Embryonic facial prominence (tissue), 1 donor: Measurements from ENCODE around the gene PARD6G.
A peak's percentile ranks its signal among the peaks of the same experiment; 100 is the strongest.
"Not testable (repeated sequence)": the region's sequence is repeated elsewhere in the genome, so short reads cannot be mapped to it uniquely, and the experiment has no call there.

Source experiments
- DNase-seq: peaks from one replicate; pipeline ENCODE4 v3.0.0-alpha.2; 2016; ENCODE audit errors: extremely low spot score

The PARD6G gene

DNA sequence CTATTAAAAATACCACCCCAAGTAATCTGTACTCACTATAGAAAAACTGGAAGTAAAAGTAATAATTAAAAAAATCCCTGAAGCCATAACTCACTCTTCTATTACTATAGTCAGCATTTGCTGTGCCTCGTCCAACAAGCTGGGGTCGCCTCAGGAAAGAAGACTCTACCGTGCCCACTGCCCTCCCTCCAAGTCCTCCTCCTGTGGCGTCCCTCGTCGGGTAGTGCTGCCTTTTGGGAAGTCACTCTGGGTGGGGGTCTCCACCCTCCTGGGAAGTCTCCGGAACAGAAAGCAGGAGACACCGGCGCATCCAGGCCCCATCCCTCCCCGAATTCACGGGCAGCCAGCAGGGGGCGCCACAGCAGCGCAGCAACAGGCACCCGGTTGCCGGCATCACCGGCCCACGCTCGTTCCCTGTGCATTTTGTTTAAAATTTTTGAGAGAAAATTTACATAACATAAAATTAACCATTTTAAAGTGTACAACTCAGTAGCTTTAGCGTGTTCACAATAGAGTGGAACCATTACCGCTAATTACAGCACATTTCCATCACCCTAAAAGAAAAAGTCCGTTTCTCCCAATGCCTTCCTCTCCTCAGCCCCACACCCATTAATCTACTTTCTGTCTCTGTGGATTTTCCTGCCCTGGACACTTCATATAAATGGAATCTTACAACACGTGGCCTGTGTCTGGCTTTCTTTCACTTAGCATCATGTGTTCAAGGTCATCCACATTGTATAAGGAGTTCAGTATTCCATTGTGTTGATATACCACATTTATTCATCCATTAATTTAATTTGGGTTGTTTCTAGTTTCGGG lies 76.1 kb downstream of the PARD6G start:
- no peak for DNase-seq

DNA sequence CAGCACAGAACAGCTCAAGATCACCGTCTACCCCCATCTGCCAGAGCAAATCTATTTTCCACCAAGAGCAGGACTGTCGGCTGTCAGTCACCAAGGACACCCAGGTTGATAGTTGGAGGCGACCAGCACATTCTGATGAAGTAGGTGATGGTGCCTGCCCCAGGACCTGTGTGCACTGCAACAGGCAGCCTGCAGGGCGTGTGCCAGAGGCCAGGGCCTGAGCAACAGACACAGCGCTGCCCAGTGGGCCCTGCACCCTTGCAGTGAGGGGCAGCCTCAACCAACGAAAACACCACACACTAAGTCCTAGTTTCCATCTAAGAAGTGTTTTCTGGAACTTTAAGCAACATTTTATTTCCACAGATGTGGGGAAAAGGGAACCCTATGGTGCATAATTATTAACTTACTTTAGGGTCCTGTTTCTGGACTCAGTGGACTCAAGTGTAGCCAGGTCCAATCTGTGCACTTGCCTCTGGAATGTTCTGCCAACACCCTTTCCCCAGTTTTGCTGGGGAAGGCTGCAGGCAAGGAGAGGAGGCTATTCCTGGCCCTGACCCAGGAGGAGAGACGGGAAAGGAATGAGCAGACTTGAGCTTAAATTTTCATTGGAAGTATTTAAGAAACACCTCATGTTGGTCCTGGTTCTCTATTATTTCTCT lies 76.8 kb downstream of the PARD6G start:
- no peak for DNase-seq

DNA sequence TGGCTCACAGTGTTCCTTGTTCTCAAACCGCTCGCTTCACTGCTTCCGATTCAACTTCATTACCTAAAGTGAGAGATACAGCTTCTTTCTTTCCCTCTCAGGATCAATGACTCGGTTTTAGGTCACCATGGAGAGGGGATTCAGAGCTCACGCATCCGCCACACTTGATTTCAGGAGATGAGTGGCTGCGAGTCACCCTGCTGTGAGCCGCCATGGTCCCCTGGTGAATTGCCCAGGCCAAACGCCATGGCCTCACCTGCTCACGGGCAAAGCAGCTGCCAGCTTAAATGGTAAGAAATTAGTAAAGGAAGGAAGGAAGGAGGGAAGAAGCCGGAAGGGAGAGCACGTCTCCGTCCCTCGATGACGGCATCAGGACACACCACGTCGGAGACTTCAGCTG lies 77.7 kb downstream of the PARD6G start:
- DNase-seq, result no peak

DNA sequence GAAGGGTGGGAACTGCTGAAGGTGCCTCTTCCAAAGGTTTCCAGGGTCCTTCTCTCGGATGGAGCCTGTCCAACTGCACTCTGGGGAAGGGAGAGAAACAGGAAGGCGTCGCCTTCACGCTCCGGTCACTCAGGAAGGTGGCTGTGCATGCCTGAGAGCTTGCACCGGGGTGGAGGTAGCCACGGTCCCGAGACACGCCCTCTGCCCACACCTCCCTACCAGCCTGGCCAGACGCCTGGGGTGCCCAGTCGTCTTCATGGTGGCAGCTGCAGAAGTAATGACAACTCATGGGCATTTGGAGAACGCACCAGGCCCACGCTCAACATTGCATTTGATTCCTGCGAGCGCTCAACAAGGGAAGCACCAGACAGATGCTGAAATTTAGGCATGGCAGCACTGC lies 78.3 kb downstream of the PARD6G start:
- DNase-seq, result no peak

DNA sequence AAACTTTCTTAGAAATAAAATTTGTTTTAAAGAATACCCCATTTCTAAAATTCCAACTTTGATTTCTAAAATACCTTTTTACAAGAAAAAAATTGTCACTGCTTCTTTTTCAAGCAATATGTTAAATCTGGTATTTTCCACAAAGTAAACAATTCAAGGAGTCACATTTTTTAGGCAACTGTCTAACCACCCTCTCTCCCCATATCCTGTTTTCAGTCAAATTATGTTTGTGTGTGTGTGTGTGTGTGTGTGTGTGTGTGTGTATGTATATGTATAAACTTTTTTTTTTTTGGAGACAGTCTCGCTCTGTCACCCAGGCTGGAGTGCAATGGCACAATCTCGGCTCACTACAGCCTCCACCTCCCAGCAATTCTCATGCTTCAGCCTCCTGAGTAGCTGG lies 79.0 kb downstream of the PARD6G start:
- DNase-seq, result no peak

DNA sequence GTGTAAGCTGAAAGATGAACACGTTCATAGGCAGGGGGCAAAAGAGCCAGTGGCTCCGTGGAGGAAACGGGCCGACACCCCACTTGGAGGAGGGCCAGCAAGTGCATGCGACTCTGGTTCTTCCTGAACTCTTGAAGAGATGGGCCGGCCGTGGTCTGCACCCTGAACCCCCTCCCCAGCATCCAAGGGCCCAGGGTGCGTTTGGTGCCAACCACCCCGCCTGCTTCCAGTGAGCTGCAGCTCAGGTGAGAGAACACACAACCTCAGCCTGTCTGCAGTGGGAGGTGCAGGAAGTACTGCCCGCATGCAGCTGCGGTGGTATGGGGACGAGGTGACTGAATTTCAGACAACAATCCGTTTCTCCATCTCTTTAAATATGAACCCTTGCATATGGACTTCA lies 79.4 kb downstream of the PARD6G start:
- no peak for DNase-seq

DNA sequence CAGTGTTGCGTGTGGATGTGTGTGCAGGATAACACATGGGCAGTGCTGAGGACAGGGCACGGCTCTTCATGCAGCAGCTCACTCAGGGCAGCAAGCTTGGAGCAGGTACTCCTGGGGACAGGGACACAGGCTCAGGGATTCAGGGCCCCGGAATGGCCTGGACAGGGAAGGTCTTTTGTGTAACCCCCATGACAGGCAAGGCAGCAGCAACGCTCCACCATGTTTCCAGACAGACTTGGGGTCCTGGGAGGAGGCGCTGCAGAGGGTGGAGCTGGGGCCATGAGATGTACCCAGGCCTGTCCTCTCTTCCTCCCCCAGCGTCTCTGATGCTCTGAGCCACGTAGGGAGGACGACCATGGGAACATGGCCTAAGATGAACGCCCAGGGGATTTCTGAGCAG lies 80.0 kb downstream of the PARD6G start:
- DNase-seq, result no peak

DNA sequence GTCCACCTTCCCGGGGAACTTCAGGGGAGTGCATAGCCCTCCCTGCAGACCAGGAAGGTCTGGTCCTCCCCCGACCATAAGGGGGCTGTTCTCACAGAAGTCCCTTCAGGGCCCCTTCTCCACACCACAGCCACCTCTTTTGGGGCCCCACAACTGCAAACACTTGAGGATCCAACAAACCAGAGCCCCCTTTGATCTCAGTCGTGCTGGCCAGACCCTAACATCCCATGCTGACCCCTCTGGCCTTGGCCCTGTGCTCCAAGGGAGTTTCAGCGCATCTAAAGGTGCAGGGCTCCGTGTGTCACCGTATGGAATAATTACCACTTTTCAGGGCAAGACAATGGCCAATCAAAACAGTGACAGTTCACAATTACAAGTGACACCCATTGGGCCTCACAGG lies 80.6 kb downstream of the PARD6G start:
- DNase-seq, result no peak

DNA sequence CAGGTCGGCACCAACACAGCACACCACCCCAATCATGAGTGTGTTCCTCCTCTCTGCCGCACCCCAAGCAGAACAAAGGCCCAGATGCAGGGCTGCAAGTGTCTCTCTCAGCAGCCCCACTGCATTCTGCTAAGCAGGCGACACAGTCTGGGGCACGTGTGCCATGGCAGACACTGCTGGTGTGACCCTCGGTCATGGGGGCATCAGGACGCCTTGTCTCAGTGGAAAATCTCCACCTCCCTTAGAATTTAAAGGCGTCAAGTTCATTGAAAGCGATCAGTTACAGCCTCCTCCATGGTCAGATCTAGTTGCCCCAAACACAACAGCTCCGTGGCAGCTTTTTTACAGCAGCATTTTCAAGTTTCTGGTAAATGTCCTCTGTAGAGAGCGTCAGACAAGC lies 81.1 kb downstream of the PARD6G start:
- no peak for DNase-seq

DNA sequence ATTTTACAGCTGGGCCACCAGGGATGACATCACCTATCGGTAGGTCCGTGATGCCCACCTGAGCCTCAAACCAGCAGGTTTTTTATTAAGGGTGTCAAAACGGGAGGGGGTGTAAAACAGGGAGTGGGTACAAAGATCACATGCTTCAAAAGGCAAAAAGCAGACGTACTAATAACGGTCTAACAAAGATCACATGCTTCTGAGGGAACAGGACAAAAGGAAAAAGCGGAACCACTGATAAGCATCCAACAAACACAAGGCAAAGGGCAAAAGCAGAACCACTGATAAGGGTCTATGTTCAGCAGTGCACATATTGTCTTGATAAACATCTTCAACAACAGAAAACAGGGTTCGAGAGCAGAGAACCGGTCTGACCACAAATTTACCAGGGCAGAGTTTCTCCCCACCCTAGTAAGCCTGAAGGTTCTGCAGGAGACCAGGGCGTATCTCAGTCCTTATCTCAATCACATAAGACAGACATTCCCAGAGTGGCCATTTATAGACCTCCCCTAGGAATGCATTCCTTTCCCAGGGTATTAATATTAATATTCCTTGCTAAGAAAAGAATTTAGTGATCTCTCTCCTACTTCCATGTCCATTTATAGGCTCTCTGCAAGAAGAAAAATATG lies 82.5 kb downstream of the PARD6G start:
- DNase-seq, result not testable (repeated sequence)

DNA sequence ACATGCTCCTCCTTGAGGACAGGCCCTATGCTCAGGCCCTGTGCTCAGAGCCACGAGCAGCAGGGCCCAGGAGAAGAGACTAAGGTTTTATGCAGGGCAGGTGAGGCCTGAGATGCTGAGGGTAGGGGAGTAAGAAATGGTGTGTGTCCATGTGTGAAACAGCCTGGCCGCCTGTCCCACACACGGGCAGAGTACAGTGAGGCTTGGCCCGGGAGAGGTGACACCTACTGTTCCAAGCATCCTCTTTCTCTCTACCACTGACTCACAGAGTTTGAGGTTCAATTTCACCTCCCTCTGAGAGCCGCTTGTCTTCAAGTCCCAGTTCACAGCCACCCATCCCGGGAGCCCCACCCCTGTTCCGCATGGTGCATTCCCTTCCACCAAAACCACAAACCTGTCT lies 84.1 kb downstream of the PARD6G start:
- DNase-seq, result no peak

DNA sequence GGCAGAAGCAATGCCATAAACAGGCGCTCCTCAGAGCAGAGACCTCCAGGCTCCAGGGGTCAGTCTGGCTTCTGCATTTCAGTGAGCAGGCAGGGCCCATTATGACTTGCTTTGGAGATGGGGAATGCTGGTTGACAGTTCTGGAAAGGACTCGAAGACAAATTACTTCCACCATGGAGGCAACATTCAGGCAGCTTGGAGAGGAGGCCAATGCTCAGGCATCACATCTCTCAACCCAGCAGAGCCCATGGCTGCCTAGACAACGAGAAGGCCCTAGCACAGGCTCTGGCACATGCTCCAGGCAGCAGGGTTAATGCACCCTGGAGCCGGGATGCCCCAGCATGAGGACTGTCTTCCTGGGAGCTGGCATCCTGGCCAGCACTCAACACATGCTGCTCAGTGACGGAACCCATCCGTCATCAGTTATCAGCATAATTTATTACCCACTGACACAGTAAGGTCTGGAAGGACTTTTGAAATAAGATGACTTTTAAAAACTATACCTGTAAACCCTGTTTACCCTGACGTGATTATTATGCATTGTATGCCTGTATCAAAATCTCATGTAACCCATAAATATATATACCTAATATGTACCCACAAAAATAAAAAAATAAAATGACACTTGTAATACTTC lies 85.4 kb downstream of the PARD6G start:
- DNase-seq, result no peak

DNA sequence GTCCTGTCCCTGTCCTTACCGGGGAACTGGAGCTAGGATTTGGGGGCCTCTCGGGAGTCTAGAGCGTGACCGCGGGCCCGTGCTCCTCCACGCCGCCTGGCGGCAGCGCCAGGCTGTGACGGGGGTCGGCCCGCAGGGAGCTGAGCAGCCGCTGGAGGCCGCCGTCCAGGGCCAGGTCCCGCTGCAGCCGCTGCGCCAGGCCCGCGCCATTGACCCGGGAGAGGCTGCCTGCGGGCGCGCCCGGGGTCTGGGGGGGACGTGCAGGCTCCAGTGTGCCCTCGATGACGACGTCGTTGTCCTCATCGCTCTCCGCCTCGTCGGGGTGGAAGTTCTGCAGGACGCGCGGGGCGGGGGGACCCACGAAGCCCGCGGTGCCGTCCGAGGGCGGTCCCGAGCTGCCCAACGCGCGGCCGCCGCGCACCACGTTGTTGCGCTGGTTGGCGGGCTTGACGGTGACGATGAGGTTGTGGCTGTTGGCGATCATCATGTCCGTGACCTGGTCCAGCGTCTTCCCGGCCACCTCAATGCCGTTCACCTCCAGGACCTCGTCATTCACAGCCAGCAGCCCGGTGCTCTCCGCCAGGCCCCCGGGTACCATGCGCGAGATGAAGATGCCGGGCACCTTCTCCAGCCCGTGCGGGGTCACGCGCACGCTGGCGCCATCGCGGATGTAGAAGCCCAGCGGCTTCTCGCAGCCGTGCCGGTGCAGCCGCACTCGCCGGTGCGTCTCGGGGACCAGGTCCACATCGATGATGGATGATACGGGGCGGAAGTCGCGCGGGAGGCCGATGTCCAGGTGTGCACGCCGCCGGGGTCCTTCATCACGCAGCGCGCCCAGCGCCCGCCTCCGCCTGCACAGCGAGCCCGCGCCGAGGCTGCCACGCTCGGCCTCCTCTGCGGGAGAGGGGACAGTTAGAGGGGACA lies 87.3 kb downstream of the PARD6G start:
- DNase-seq, result no peak

DNA sequence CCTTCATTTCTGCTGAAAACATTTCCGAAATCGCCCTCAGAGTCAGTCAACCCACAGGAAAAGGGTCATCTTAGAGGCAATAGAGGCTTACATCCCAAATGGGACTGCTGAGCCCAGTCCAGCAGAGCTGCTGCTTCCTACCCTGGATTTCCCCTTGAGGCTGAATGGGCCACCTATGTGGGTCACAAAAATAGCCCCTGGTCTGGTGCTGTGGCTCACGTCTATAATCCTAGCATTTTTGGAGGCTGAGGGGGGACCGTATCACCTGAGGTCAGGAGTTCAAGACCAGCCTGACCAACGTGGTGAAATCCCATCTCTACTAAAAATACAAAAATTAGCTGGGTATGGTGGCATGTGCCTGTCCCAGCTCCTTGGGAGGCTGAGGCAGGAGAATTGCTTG lies 88.9 kb downstream of the PARD6G start:
- no peak for DNase-seq

DNA sequence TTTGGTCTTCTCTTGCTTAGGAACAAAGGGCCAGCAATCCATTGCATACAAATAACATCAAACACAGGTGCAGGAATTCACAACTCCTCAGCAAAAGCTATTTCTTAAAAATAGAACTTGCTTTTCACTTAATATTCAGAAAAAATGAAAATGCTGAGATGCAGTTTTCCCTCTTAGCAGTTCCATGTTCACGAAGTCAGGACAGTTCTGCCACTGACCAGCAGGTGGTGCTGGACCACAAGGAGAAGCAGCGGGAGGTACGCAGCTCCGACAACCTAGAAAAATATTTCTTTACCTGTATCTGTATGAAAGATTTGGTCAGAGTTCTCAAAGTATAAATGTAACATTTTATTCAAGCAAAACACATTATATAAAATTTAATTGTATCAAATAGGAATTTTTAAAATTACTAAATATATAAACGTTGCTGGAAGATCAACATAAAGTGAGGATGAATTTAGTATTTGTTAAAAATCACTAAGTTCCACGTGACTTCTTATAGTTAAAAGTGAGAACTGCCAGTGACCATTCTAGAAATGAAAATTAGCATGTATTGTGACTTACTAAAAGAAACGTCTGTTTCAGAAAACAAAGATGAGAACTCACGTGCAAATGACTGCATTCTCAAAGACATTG lies 89.5 kb downstream of the PARD6G start:
- DNase-seq, result peak; percentile 20

DNA sequence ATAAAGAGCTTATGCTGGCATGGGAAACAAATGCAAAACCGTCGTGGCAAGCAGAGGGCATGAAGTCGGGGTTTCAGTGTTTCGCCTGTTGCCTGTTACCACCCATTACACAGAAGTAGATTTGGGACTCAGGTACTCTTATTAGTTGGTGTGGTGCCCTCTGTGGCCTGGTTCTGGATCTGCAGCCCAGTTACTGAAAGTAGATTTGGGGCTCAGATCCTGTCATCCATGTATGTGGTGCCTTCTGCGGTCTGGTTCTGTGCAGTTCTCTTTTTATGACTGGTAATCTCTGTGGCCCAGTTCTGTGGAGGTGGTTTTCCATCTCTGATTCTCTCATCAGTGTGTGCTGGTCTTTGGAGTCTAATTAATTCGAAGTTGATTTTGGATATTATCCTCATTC lies 93.0 kb downstream of the PARD6G start:
- DNase-seq, result no peak

DNA sequence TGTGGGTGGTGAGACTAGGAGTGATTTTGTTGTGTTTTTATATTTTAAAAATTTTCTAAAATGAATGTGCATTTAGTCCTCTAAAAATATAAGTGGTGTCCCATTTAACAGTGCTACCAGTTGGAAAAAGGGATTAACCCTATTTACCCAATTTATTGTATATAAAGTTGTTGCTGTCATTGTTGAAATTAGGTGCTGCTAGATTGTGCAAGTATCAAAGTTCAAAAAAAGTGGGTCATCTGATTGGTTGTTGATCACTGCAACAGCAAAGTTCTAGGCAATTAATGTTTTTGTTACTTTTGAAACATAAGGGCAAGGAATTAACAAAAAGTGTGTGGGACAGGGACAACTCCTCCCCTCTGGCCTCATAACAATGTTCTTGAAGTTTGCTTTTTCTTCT lies 97.6 kb downstream of the PARD6G start:
- no peak for DNase-seq

DNA sequence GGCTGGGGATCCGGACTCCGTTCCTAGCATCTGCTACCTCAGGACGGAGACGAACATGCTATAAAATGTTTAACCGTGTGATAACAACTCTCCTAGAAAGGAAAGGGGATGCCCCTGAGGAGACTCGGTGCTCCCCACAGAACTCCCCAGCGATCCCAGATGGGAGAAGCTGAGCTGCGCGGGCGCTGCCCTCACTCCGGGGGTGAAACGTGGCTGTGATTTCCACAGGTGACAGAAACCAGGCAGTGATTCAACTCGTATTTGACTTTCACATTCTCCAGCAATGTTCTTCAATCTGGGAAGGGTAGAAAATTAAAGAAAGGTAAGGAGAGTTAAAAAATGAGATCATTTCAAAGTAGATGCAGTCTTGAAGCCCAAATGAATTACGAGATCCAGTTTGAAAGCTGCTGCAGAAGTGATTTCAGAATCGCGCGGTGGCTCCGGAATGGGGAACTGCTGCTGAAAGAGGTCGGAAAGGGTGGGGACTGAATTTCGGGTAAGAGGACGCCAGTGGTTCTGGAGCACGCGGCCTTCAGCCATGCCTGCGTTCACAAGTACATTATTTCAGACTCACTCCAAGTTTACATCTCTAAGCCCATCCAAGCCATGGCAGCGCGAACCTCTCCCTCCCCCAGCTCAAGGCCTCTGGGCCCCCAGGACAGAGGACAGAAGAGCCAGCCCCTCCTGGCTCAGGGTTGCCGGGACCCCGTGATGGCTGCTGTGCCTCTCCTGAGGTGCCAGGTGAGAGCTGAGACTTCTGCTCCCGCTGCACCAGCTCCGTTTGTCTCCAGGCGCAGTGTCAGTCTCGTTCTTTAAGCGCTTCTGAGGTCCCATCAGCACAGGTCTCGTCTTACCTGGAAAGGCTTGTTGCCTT lies 98.8 kb downstream of the PARD6G start:
- DNase-seq, result no peak

DNA sequence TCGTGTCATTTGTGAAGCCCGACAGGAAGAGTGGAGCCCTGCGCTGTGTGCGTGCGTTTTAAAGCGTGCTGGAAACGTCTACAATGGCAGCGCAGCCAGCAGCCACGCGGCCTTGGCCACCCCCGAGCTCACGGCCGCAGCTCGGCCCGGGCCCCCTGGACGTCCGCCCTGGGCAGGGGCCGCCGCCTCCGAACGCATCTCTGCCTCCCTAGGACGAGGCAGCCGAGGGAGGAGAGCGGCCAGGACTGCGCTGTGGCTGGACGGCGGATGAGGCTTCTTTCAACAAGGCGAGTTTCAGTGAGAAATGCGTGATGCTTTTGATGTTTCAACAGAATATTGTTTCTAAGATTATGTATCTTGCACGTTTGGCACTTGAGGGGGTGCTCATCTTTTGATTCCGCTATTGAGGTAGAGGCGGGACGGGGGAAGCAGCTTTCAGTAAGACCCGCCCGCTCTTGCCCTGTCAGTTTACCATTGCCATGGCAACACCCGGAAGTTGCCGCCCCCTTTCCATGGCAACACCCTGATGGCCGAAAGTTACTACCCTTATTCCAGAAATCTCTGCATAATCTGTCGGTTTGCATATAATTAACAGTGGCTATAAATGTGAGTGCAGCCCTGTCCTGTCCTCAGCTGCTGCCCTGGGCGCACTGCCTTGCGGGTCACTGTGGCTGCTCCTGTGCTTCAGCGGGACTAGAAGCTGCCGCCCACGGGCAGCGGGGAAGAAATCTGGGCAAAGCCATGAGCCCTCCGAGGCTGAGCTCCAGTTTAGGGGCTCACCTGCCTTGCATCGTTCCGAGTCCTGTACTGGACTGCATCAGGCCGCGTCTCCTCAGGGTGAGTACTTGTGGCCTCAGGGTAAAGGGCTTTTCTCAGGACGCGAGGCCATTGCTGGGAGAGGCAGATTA lies 99.6 kb downstream of the PARD6G start:
- DNase-seq, result peak; percentile 56
